ENCODE data around the gene PCGF3. TPM values are rescaled to one million over a fixed set of nuclear protein-coding genes. Genes with fewer than 3 reads are reported as not detected.

The PCGF3 gene
- total RNA-seq, 6 experiments from 2014 or later, result 13.0 to 23.5 (median 14.7) TPM

GRCh38 chr4:665381-665750 lies 40.3 kb upstream of the PCGF3 start:
- no CpG with 5 or more reads among the region's 12 CpGs for WGBS (ENCODE audit: insufficient coverage, low coverage, low lambda C conversion rate, missing lambda C conversion rate)
- ATAC-seq, result peak in 1 of 4 donors; percentile 4

GRCh38 chr4:665751-666435 lies 39.7 kb upstream of the PCGF3 start:
- WGBS (ENCODE audit: insufficient coverage, low coverage, low lambda C conversion rate, missing lambda C conversion rate), result 40% methylated on average over 1 of the region's 22 CpGs
- Histone ChIP-seq H3K4me1 (no peaks in the 10 kb centered on the region), H3K4me3 (no peak overlapping the region), H3K27ac (no peak overlapping the region), H3K9me3 (no peaks in the 10 kb centered on the region), H3K27me3 (no peaks in the 10 kb centered on the region), H3K36me3 (peaks cover 0 to 4% (median 0%) of the 10 kb centered on the region in 4 donors)
- intact Hi-C loops (cut with DNase I), result no loop called here
- ATAC-seq, result peak in 2 of 4 donors; percentile 5 to 15
- peak in 2 of 3 donors; percentile 17 to 49 for DNase-seq
- TF ChIP-seq CTCF (IDR thresholded peaks at IDR 0.05), result no peak
- no peak for TF ChIP-seq POLR2A (IDR thresholded peaks at IDR 0.05)

More at GRCh38 chr4:665381-665750, 40.3 kb upstream of the PCGF3 start:
- Histone ChIP-seq H3K4me3 (no peak overlapping the region), H3K36me3 (no peaks in the 10 kb centered on the region), H3K27ac (no peak overlapping the region), H3K9me3 (no peaks in the 10 kb centered on the region), H3K4me1 (no peaks in the 10 kb centered on the region), H3K27me3 (no peaks in the 10 kb centered on the region)
- intact Hi-C loops (cut with DNase I), result no loop called here
- TF ChIP-seq CTCF (IDR thresholded peaks at IDR 0.05) (no peak), POLR2A (IDR thresholded peaks at IDR 0.05) (no peak)
- peak in 2 of 3 donors; percentile 11 to 42 for DNase-seq

- intact Hi-C loops (cut with DNase I), result no loop called here
- Histone ChIP-seq H3K4me1 (no peaks in the 10 kb centered on the region), H3K36me3 (peaks cover 0 to 5% (median 2%) of the 10 kb centered on the region in 4 donors), H3K9me3 (no peaks in the 10 kb centered on the region), H3K27me3 (no peaks in the 10 kb centered on the region), H3K4me3 (no peak overlapping the region), H3K27ac (no peak overlapping the region)
- TF ChIP-seq POLR2A (IDR thresholded peaks at IDR 0.05) (no peak), CTCF (IDR thresholded peaks at IDR 0.05) (no peak)
- peak in 1 of 4 donors; percentile 4 for ATAC-seq
- DNase-seq, result peak in 2 of 3 donors; percentile 18 to 46
- WGBS (ENCODE audit: insufficient coverage, low coverage, low lambda C conversion rate, missing lambda C conversion rate), result 40% methylated on average over 1 of the region's 22 CpGs
Measured at GRCh38 chr4:666436-666810, 39.2 kb upstream of the PCGF3 start.

GRCh38 chr4:666822-667544 lies 38.6 kb upstream of the PCGF3 start:
- Histone ChIP-seq H3K9me3 (no peaks in the 10 kb centered on the region), H3K27ac (no peak overlapping the region), H3K27me3 (no peaks in the 10 kb centered on the region), H3K4me1 (no peaks in the 10 kb centered on the region), H3K4me3 (no peak overlapping the region), H3K36me3 (peaks cover 0 to 11% (median 4%) of the 10 kb centered on the region in 4 donors)
- DNase-seq (peak in 2 of 3 donors; percentile 17 to 40), ATAC-seq (no peak)
- 75% methylated on average over 2 of the region's 28 CpGs for WGBS (ENCODE audit: insufficient coverage, low coverage, low lambda C conversion rate, missing lambda C conversion rate)
- TF ChIP-seq CTCF (IDR thresholded peaks at IDR 0.05) (no peak), POLR2A (IDR thresholded peaks at IDR 0.05) (no peak)
- intact Hi-C loops (cut with DNase I), result no loop called here

Data from right lobe of liver (tissue), 6 donors.